Activated naive CD4-positive, alpha-beta T cell treated with anti-CD3 and anti-CD28 coated beads, Interleukin-2, amount 10 ng/mL, durations not matched to agents 7 days and 5 days (primary cell): Measurements from ENCODE around the gene AOC1.
"Not testable (repeated sequence)": the region's sequence is repeated elsewhere in the genome, so short reads cannot be mapped to it uniquely, and the experiment has no call there.

Source experiments
- CTCF ChIA-PET: fragments of 350-600 bp; sonication (Branson Sonifier 250); formaldehyde crosslinking; loops from one replicate; lab custom pipeline; 2021; ENCODE audit warnings: antibody characterized with exemption; lab: Charles Lee
- DNase-seq: peaks from one replicate; pipeline ENCODE4 v3.0.0-alpha.2; 2020
- H3K27ac Mint-ChIP-seq: one replicate; pipeline ENCODE4 v1.8.0; 2021; ENCODE audit warnings: mild to moderate bottlenecking, moderate library complexity, mixed read lengths
- H3K27me3 Mint-ChIP-seq: one replicate; pipeline ENCODE4 v1.8.0; 2021; ENCODE audit warnings: mild to moderate bottlenecking, mixed read lengths
- H3K36me3 Mint-ChIP-seq: one replicate; pipeline ENCODE4 v1.8.0; 2021; ENCODE audit warnings: mixed read lengths
- H3K4me1 Mint-ChIP-seq: one replicate; pipeline ENCODE4 v1.8.0; 2021; ENCODE audit warnings: mixed read lengths
- H3K4me3 Mint-ChIP-seq: one replicate; pipeline ENCODE4 v1.8.0; 2021; ENCODE audit warnings: mild to moderate bottlenecking, moderate library complexity, mixed read lengths
- H3K9me3 Mint-ChIP-seq: one replicate; pipeline ENCODE4 v1.8.0; 2021; ENCODE audit warnings: mixed read lengths

Gene AOC1

GRCh38 chr7:150901160-150902035, 49.1 kb downstream of the AOC1 start:
- Mint-ChIP-seq H3K4me1 (peaks cover 3% of the 10 kb centered on the region), H3K27me3 (peaks cover 92% of the 10 kb centered on the region), H3K36me3 (no peaks in the 10 kb centered on the region), H3K9me3 (no peaks in the 10 kb centered on the region), H3K4me3 (no peak overlapping the region), H3K27ac (no peak overlapping the region)
- CTCF ChIA-PET = interaction anchor here (0.7 to 1.5 kb wide), 6 partner anchors 10 to 83 kb away, joined by 3 to 5 read pairs (median 3); no protein-coding TSS in a partner anchor
- no peak for DNase-seq

- CTCF ChIA-PET = interaction anchor here (0.8 to 1.5 kb wide), 4 partner anchors 26 to 82 kb away, joined by 3 to 4 read pairs (median 3); no protein-coding TSS in a partner anchor
- peaks cover 86% of the 10 kb centered on the region for H3K27me3 Mint-ChIP-seq
Observed at GRCh38 chr7:150902078-150903033, 50.0 kb downstream of the AOC1 start.

GRCh38 chr7:150903606-150904005, 51.3 kb downstream of the AOC1 start:
- CTCF ChIA-PET = interaction anchor here (0.8 to 1.0 kb wide), 2 partner anchors 27 to 207 kb away, joined by 3 to 4 read pairs; no protein-coding TSS in a partner anchor
- no peak for DNase-seq
- no peaks in the 10 kb centered on the region for H3K4me1 Mint-ChIP-seq
- H3K9me3 Mint-ChIP-seq = no peaks in the 10 kb centered on the region
- no peak overlapping the region for H3K27ac Mint-ChIP-seq
- no peaks in the 10 kb centered on the region for H3K36me3 Mint-ChIP-seq
- H3K27me3 Mint-ChIP-seq = peaks cover 78% of the 10 kb centered on the region
- no peak overlapping the region for H3K4me3 Mint-ChIP-seq

More at GRCh38 chr7:150902078-150903033, 50.0 kb downstream of the AOC1 start:
- H3K36me3 Mint-ChIP-seq = no peaks in the 10 kb centered on the region
- no peak overlapping the region for H3K27ac Mint-ChIP-seq
- H3K4me3 Mint-ChIP-seq = no peak overlapping the region
- H3K9me3 Mint-ChIP-seq = no peaks in the 10 kb centered on the region
- H3K4me1 Mint-ChIP-seq = peaks cover 3% of the 10 kb centered on the region
- DNase-seq = no peak

- Mint-ChIP-seq H3K4me3 (no peak overlapping the region), H3K36me3 (peaks cover under 1% of the 10 kb centered on the region), H3K27ac (no peak overlapping the region), H3K4me1 (peaks cover 5% of the 10 kb centered on the region), H3K9me3 (no peaks in the 10 kb centered on the region), H3K27me3 (peaks cover 78% of the 10 kb centered on the region)
- CTCF ChIA-PET = interaction anchor here (0.8 to 1.0 kb wide), 2 partner anchors 27 to 206 kb away, joined by 3 to 4 read pairs; no protein-coding TSS in a partner anchor
- DNase-seq = no peak
Observed at GRCh38 chr7:150904011-150904909, 51.9 kb downstream of the AOC1 start.

GRCh38 chr7:150908173-150908572, 55.9 kb downstream of the AOC1 start:
- no peak overlapping the region for H3K4me3 Mint-ChIP-seq
- DNase-seq = no peak
- H3K36me3 Mint-ChIP-seq = peaks cover 3% of the 10 kb centered on the region
- H3K4me1 Mint-ChIP-seq = peaks cover 9% of the 10 kb centered on the region
- no peak overlapping the region for H3K27ac Mint-ChIP-seq
- peaks cover 67% of the 10 kb centered on the region for H3K27me3 Mint-ChIP-seq
- H3K9me3 Mint-ChIP-seq = no peaks in the 10 kb centered on the region
- CTCF ChIA-PET = interaction anchor here (1.5 to 3.4 kb wide), 2 partner anchors 10 to 33 kb away, joined by 7 to 15 read pairs; no protein-coding TSS in a partner anchor

GRCh38 chr7:150909200-150909995, 57.1 kb downstream of the AOC1 start:
- no peaks in the 10 kb centered on the region for H3K9me3 Mint-ChIP-seq
- CTCF ChIA-PET = interaction anchor here (0.5 to 3.4 kb wide), 5 partner anchors 10 to 131 kb away, joined by 3 to 15 read pairs (median 3); no protein-coding TSS in a partner anchor
- peak; percentile 75 for DNase-seq
- H3K27me3 Mint-ChIP-seq = peaks cover 61% of the 10 kb centered on the region
- peak overlapping the region; percentile 37 for H3K4me3 Mint-ChIP-seq
- H3K27ac Mint-ChIP-seq = peak overlapping the region; percentile 43
- peaks cover 3% of the 10 kb centered on the region for H3K36me3 Mint-ChIP-seq
- peaks cover 9% of the 10 kb centered on the region for H3K4me1 Mint-ChIP-seq

GRCh38 chr7:150910305-150910995, 58.1 kb downstream of the AOC1 start:
- not testable (repeated sequence) for DNase-seq, H3K4me1 Mint-ChIP-seq, H3K36me3 Mint-ChIP-seq, H3K27ac Mint-ChIP-seq, H3K9me3 Mint-ChIP-seq, H3K4me3 Mint-ChIP-seq
- CTCF ChIA-PET = interaction anchor here (0.7 to 1.4 kb wide), 3 partner anchors 9 to 34 kb away, joined by 3 to 4 read pairs (median 4); no protein-coding TSS in a partner anchor
- H3K27me3 Mint-ChIP-seq = peaks cover 63% of the 10 kb centered on the region

- Mint-ChIP-seq H3K36me3 (peaks cover 3% of the 10 kb centered on the region), H3K27ac (no peak overlapping the region), H3K4me3 (no peak overlapping the region), H3K9me3 (no peaks in the 10 kb centered on the region), H3K4me1 (peaks cover 9% of the 10 kb centered on the region), H3K27me3 (peaks cover 63% of the 10 kb centered on the region)
- no peak for DNase-seq
- CTCF ChIA-PET = interaction anchor here (0.6 to 1.4 kb wide), 6 partner anchors 10 to 97 kb away, joined by 3 to 4 read pairs (median 3); no protein-coding TSS in a partner anchor
Observed at GRCh38 chr7:150910996-150911422, 58.7 kb downstream of the AOC1 start.
